ENCODE results near the gene ARHGAP15.
"Not testable (repeated sequence)": the region's sequence is repeated elsewhere in the genome, so short reads cannot be mapped to it uniquely, and the experiment has no call there.

GRCh38 chr2:143089520-143089919 is 39.7 kb upstream of the ARHGAP15 start:
- TF ChIP-seq CTCF (IDR thresholded peaks at IDR 0.05); POLR2AphosphoS5 (IDR thresholded peaks at IDR 0.05; ENCODE audit: low read depth, low read length); SIN3A (IDR thresholded peaks at IDR 0.05; ENCODE audit: borderline replicate concordance, insufficient read depth, low read depth, low read length); REST (IDR thresholded peaks at IDR 0.05; ENCODE audit: insufficient read depth in 1 of 2, low read depth in 2 of 2, low read length in 1 of 2): not testable (repeated sequence)
